Measurements from ENCODE around the gene LRG1. TPM values are rescaled to one million over a fixed set of nuclear protein-coding genes. Genes with fewer than 3 reads are reported as not detected.
A peak's percentile ranks its signal among the peaks of the same experiment; 100 is the strongest.

Gene LRG1
- total and polyA plus RNA-seq, 9 of the 15 experiments (the other 6 are each of a cell fraction or from before 2014, with no cell fraction given), result 1.5 to 11.9 (median 8.7) TPM

DNA sequence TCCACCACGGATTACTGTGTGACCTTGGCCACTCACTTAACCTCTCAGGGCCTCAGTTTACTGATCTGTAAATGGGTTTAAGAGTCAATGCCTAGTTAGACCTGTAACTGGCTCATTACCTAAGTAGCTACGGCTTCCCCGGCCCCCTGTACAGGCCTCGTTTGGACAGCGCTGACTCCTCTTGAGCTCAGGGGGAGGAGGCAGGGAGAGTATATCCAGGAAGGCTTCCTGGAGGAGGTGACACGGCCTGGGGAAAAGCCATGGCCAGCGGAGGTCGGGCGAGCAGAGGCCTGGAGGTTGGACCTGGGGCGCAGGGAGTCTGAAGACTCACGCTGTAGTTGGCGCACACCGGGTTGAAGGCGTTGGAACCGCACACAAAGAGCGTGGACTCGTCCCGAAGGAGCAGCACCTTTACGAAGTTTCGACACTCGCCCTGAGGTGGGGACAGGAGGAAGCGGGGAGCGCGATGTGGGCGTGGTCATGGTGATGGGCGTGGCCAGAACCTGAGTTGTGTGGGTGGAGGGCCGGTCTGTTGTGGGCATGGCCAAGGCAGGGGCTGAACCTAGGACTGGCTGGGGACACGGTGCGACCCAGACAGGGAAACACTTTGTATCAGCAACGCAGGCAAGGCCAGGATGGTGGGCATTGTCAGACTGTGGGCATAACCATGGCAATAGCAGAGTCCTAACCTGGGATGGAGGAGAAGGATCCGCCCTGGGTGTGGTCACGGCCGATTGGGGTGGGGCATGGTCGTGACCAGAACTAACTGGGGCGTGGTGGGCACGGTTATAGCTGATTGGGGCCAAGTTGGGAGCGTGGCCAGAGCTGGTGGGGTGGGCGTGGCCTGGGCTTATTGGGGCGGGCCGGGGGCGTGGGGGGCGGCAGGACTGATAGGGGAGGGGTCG, 16.1 kb upstream of the LRG1 start (continued):
- TF ChIP-seq CBX3 (IDR thresholded peaks at IDR 0.05; ENCODE audit: borderline replicate concordance in 1 of 2, low read length in 2 of 2), result peak in 1 of 2 experiments; percentile 82; a peak in 2 of 3 replicates
- TF ChIP-seq MED1 (CRISPR knock-in tag; IDR thresholded peaks at IDR 0.05; ENCODE audit: borderline replicate concordance), result no peak
- TF ChIP-seq ASH1L (IDR thresholded peaks at IDR 0.05; ENCODE audit: borderline replicate concordance, low read depth, partially characterized antibody), result peak; percentile 35
- TF ChIP-seq LCOR (CRISPR knock-in tag; IDR thresholded peaks at IDR 0.05), result no peak
- TF ChIP-seq RFX1 (IDR thresholded peaks at IDR 0.05), result peak; percentile 88
- no peak for TF ChIP-seq ZNF507 (tag; conservative IDR thresholded peaks at IDR 0.05)
- no peak for TF ChIP-seq PHF21A (IDR thresholded peaks at IDR 0.05; ENCODE audit: borderline replicate concordance, low read depth)
- TF ChIP-seq SMARCA5 (IDR thresholded peaks at IDR 0.05), result peak; percentile 100
- no peak for TF ChIP-seq ZNF717 (CRISPR knock-in tag; IDR thresholded peaks at IDR 0.05)
- TF ChIP-seq FOSL1 (tag; conservative IDR thresholded peaks at IDR 0.05), result no peak
- TF ChIP-seq PCBP1 (IDR thresholded peaks at IDR 0.05; ENCODE audit: low read depth, low read length, poor library complexity, severe bottlenecking), result no peak
- no peak for TF ChIP-seq FIP1L1 (IDR thresholded peaks at IDR 0.05; ENCODE audit: low read depth, low read length, poor library complexity, severe bottlenecking)
- TF ChIP-seq HMG20B (CRISPR knock-in tag; IDR thresholded peaks at IDR 0.05), result no peak
- TF ChIP-seq FOXK2 (conservative IDR thresholded peaks at IDR 0.05 in 1 of 2, IDR thresholded peaks at IDR 0.05 in 1 of 2; ENCODE audit: low read depth in 2 of 2), result no peak
- TF ChIP-seq ZNF644 (tag; IDR thresholded peaks at IDR 0.05; ENCODE audit: low read depth), result no peak
- peak; percentile 68 for TF ChIP-seq MTA3 (IDR thresholded peaks at IDR 0.05; ENCODE audit: borderline replicate concordance)
- no peak for TF ChIP-seq KAT7 (CRISPR knock-in tag; IDR thresholded peaks at IDR 0.05; ENCODE audit: borderline replicate concordance)
- peak; percentile 67 for TF ChIP-seq PHF20 (IDR thresholded peaks at IDR 0.05; ENCODE audit: partially characterized antibody)
- TF ChIP-seq NFE2L1 (tag; IDR thresholded peaks at IDR 0.05; ENCODE audit: borderline replicate concordance, low read depth), result no peak
- TF ChIP-seq PHTF2 (CRISPR knock-in tag; IDR thresholded peaks at IDR 0.05), result no peak
- TF ChIP-seq PML (IDR thresholded peaks at IDR 0.05; ENCODE audit: low read length), result no peak
- TF ChIP-seq ZNF324 (CRISPR knock-in tag; IDR thresholded peaks at IDR 0.05), result no peak
- TF ChIP-seq THRAP3 (IDR thresholded peaks at IDR 0.05; ENCODE audit: borderline replicate concordance), result 0 out of 2 replicates have a peak, but pooled peaks have one; percentile 43
- TF ChIP-seq, protein P1, sequence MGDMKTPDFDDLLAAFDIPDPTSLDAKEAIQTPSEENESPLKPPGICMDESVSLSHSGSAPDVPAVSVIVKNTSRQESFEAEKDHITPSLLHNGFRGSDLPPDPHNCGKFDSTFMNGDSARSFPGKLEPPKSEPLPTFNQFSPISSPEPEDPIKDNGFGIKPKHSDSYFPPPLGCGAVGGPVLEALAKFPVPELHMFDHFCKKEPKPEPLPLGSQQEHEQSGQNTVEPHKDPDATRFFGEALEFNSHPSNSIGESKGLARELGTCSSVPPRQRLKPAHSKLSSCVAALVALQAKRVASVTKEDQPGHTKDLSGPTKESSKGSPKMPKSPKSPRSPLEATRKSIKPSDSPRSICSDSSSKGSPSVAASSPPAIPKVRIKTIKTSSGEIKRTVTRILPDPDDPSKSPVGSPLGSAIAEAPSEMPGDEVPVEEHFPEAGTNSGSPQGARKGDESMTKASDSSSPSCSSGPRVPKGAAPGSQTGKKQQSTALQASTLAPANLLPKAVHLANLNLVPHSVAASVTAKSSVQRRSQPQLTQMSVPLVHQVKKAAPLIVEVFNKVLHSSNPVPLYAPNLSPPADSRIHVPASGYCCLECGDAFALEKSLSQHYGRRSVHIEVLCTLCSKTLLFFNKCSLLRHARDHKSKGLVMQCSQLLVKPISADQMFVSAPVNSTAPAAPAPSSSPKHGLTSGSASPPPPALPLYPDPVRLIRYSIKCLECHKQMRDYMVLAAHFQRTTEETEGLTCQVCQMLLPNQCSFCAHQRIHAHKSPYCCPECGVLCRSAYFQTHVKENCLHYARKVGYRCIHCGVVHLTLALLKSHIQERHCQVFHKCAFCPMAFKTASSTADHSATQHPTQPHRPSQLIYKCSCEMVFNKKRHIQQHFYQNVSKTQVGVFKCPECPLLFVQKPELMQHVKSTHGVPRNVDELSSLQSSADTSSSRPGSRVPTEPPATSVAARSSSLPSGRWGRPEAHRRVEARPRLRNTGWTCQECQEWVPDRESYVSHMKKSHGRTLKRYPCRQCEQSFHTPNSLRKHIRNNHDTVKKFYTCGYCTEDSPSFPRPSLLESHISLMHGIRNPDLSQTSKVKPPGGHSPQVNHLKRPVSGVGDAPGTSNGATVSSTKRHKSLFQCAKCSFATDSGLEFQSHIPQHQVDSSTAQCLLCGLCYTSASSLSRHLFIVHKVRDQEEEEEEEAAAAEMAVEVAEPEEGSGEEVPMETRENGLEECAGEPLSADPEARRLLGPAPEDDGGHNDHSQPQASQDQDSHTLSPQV (IDR thresholded peaks at IDR 0.05), result no peak
- TF ChIP-seq HNRNPK (IDR thresholded peaks at IDR 0.05; ENCODE audit: low read depth, low read length, poor library complexity, severe bottlenecking), result no peak
- TF ChIP-seq PHB (CRISPR knock-in tag; IDR thresholded peaks at IDR 0.05), result no peak
- no peak for TF ChIP-seq GABPB2 (CRISPR knock-in tag; conservative IDR thresholded peaks at IDR 0.05)
